GM23338 (cell line): ENCODE measurements around the gene SLC25A6. TPM values are rescaled to one million over a fixed set of nuclear protein-coding genes. Genes with fewer than 3 reads are reported as not detected.
"Not testable (repeated sequence)": the region's sequence is repeated elsewhere in the genome, so short reads cannot be mapped to it uniquely, and the experiment has no call there.

Experiments used
- ATAC-seq: fragments of 200-7000 bp; cut with Tn5 transposase; 3 replicates; pipeline ENCODE4 v1.9.1; 2020
- DNase-seq: peaks from one replicate; pipeline ENCODE4 v3.0.0-alpha.2; 2015; ENCODE audit warnings: low spot score
- H2AFZ ChIP-seq: fragments of 200-600 bp; sonication (generic); 2 replicates; pipeline ENCODE4 v1.8.0; 2016; ENCODE audit warnings: antibody characterized with exemption, mild to moderate bottlenecking, moderate library complexity
- H3F3A ChIP-seq: fragments of 200-600 bp; sonication (generic); replicated peaks from 2 replicates; pipeline ENCODE4 v1.8.0; 2017; ENCODE audit warnings: antibody characterized with exemption, mixed run types, low read depth
- H3K27ac ChIP-seq: fragments of 200-600 bp; sonication (generic); 2 replicates; pipeline ENCODE4 v1.6.1; 2016; ENCODE audit warnings: low read depth
- H3K27me3 ChIP-seq: fragments of 200-600 bp; sonication (generic); 2 replicates; pipeline ENCODE4 v1.8.0; 2016; ENCODE audit warnings: mild to moderate bottlenecking, mixed run types, moderate library complexity; ENCODE audit not compliant: insufficient read depth
- H3K36me3 ChIP-seq: fragments of 200-600 bp; sonication (generic); 2 replicates; pipeline ENCODE4 v1.8.0; 2016; ENCODE audit warnings: mild to moderate bottlenecking; ENCODE audit not compliant: insufficient read depth
- H3K4me1 ChIP-seq: fragments of 200-600 bp; sonication (generic); 2 replicates; pipeline ENCODE4 v1.8.0; 2016; ENCODE audit warnings: mild to moderate bottlenecking, moderate library complexity; ENCODE audit not compliant: insufficient read depth
- H3K4me2 ChIP-seq: fragments of 200-600 bp; sonication (generic); 2 replicates; pipeline ENCODE4 v1.7.1; 2017; ENCODE audit warnings: mixed run types
- H3K4me3 ChIP-seq: fragments of 200-600 bp; sonication (generic); 2 replicates; pipeline ENCODE4 v1.6.1; 2016; ENCODE audit warnings: mixed run types
- H3K79me2 ChIP-seq: fragments of 200-600 bp; sonication (generic); replicated peaks from 2 replicates; pipeline ENCODE4 v1.8.0; 2017; ENCODE audit warnings: mild to moderate bottlenecking; ENCODE audit not compliant: insufficient read depth
- H3K9me2 ChIP-seq: fragments of 200-600 bp; sonication (generic); 2 replicates; pipeline ENCODE4 v1.8.0; 2017; ENCODE audit not compliant: insufficient read depth
- H4K20me1 ChIP-seq: fragments of 200-600 bp; sonication (generic); replicated peaks from 2 replicates; pipeline ENCODE4 v1.8.0; 2017; ENCODE audit warnings: mild to moderate bottlenecking; ENCODE audit not compliant: insufficient read depth
- H3K27ac Mint-ChIP-seq: 2 replicates; pipeline ENCODE4 v1.8.0; 2020; ENCODE audit warnings: inconsistent platforms, mild to moderate bottlenecking, moderate library complexity, mixed read lengths
- H3K27me3 Mint-ChIP-seq: 3 replicates; pipeline ENCODE4 v1.8.0; 2022; ENCODE audit warnings: low read depth, mild to moderate bottlenecking, moderate library complexity, mixed read lengths, inconsistent platforms; ENCODE audit not compliant: insufficient read depth, poor library complexity
- H3K36me3 Mint-ChIP-seq: 3 replicates; pipeline ENCODE4 v1.8.0; 2021; ENCODE audit warnings: low read depth, mild to moderate bottlenecking, inconsistent platforms, moderate library complexity, mixed read lengths
- H3K4me1 Mint-ChIP-seq: 3 replicates; pipeline ENCODE4 v1.8.0; 2020; ENCODE audit warnings: mild to moderate bottlenecking, inconsistent platforms, mixed read lengths
- H3K4me3 Mint-ChIP-seq: 3 replicates; pipeline ENCODE4 v1.8.0; 2021; ENCODE audit warnings: moderate library complexity, mild to moderate bottlenecking, inconsistent platforms, mixed read lengths
- H3K9me3 Mint-ChIP-seq: 3 replicates; pipeline ENCODE4 v1.8.0; 2020; ENCODE audit warnings: moderate library complexity, mild to moderate bottlenecking, inconsistent platforms, mixed read lengths
- CREB1 ChIP-seq: fragments of 250-450 bp; sonication (Bioruptor Pico); IDR thresholded peaks from 2 replicates; pipeline ENCODE4 v1.5.0; 2020; ENCODE audit warnings: low read depth, mild to moderate bottlenecking, moderate library complexity
- CTCF ChIP-seq, 2 experiments: fragments of 200-600 bp in 1 of 2; sonication (generic) in 1 of 2; conservative IDR thresholded peaks; 2 replicates each; pipeline versions ENCODE4 v1.5.1 to v1.6.1; 2016 to 2017; ENCODE audit warnings: antibody characterized with exemption in 2 of 2, low read depth in 2 of 2, mild to moderate bottlenecking in 2 of 2, moderate library complexity in 1 of 2
- ETS1 ChIP-seq: IDR thresholded peaks from 2 replicates; pipeline ENCODE4 v1.6.1; 2016; ENCODE audit warnings: antibody characterized with exemption
- EZH2 ChIP-seq: fragments of 200-600 bp; sonication (generic); IDR thresholded peaks from one replicate; pipeline ENCODE4 v1.8.0; 2017; ENCODE audit warnings: antibody characterized with exemption, mild to moderate bottlenecking, low read depth; ENCODE audit not compliant: unreplicated experiment
- NANOG ChIP-seq: IDR thresholded peaks from 2 replicates; pipeline ENCODE4 v1.6.1; 2016; ENCODE audit warnings: antibody characterized with exemption, borderline replicate concordance
- POLR2AphosphoS5 ChIP-seq: IDR thresholded peaks from 2 replicates; pipeline ENCODE4 v1.6.1; 2016; ENCODE audit warnings: antibody characterized with exemption, low read depth
- REST ChIP-seq: IDR thresholded peaks from one replicate; pipeline ENCODE4 v1.6.1; 2018; ENCODE audit warnings: antibody characterized with exemption; ENCODE audit not compliant: unreplicated experiment
- STAT1 ChIP-seq: IDR thresholded peaks from one replicate; pipeline ENCODE4 v1.6.1; 2016; ENCODE audit warnings: antibody characterized with exemption; ENCODE audit not compliant: unreplicated experiment
- ZNF114 ChIP-seq: fragments of 250-450 bp; sonication (Bioruptor Pico); IDR thresholded peaks from 2 replicates; pipeline ENCODE4 v1.5.0; 2020; ENCODE audit warnings: mild to moderate bottlenecking, moderate library complexity
- ZNF331 ChIP-seq: fragments of 250-450 bp; sonication (Bioruptor Pico); IDR thresholded peaks from 2 replicates; pipeline ENCODE4 v1.5.0; 2020; ENCODE audit warnings: low read depth, mild to moderate bottlenecking, moderate library complexity
- polyA plus RNA-seq: library from polyadenylated mRNA; unstranded; fragments of >200 nt; fragmentation: Nextera tagmentation; extraction: Ambion mirVana; gene quantifications from 2 replicates; pipeline ENCODE4 v1.2.1, GENCODE V29; 2016
- total RNA-seq: library from RNA; depleted of rRNA; stranded (reverse); fragments of >200 nt; shearing (Covaris generic); gene quantifications from 2 replicates; pipeline ENCODE4 v1.2.3, GENCODE V29; 2014
- TF ChIP-seq, protein P1 (sequence below): fragments of 250-450 bp; sonication (Bioruptor Pico); IDR thresholded peaks from 2 replicates; pipeline ENCODE4 v1.5.0; 2020; ENCODE audit warnings: mild to moderate bottlenecking, moderate library complexity

The SLC25A6 gene
- total and polyA plus RNA-seq, 2 experiments from 2014 or later = 358 to 486 TPM

- Histone ChIP-seq H3K79me2 (no peaks in the 10 kb centered on the region), H3K4me3 (no peak overlapping the region), H3K4me1 (no peaks in the 10 kb centered on the region), H3K9me2 (peaks cover 25% of the 10 kb centered on the region), H3K27me3 (no peaks in the 10 kb centered on the region), H4K20me1 (0 out of 2 replicates have a peak, but pooled peaks cover 3% of the 10 kb centered on the region), H3K4me2 (no peak overlapping the region), H3F3A (0 out of 2 replicates have a peak, but pooled peaks cover 6% of the 10 kb centered on the region), H3K27ac (no peak overlapping the region), H3K36me3 (peaks cover 39% of the 10 kb centered on the region), H2AFZ (no peak overlapping the region)
- ATAC-seq (no peak), DNase-seq (no peak)
- no peaks in the 10 kb centered on the region for H3K9me3 Mint-ChIP-seq
- H3K27me3 Mint-ChIP-seq = no peaks in the 10 kb centered on the region
- peaks cover 14% of the 10 kb centered on the region for H3K36me3 Mint-ChIP-seq
- TF ChIP-seq ZNF114 (CRISPR knock-in tag) = no peak
- no peak for TF ChIP-seq REST
- TF ChIP-seq POLR2AphosphoS5 = no peak
- no peak for TF ChIP-seq CREB1
- no peak for TF ChIP-seq STAT1
- no peak for TF ChIP-seq EZH2
- no peak for TF ChIP-seq NANOG
- no peak for TF ChIP-seq CTCF (conservative IDR thresholded peaks at IDR 0.05; ENCODE audit: low read depth in 2 of 2)
- TF ChIP-seq, protein P1, sequence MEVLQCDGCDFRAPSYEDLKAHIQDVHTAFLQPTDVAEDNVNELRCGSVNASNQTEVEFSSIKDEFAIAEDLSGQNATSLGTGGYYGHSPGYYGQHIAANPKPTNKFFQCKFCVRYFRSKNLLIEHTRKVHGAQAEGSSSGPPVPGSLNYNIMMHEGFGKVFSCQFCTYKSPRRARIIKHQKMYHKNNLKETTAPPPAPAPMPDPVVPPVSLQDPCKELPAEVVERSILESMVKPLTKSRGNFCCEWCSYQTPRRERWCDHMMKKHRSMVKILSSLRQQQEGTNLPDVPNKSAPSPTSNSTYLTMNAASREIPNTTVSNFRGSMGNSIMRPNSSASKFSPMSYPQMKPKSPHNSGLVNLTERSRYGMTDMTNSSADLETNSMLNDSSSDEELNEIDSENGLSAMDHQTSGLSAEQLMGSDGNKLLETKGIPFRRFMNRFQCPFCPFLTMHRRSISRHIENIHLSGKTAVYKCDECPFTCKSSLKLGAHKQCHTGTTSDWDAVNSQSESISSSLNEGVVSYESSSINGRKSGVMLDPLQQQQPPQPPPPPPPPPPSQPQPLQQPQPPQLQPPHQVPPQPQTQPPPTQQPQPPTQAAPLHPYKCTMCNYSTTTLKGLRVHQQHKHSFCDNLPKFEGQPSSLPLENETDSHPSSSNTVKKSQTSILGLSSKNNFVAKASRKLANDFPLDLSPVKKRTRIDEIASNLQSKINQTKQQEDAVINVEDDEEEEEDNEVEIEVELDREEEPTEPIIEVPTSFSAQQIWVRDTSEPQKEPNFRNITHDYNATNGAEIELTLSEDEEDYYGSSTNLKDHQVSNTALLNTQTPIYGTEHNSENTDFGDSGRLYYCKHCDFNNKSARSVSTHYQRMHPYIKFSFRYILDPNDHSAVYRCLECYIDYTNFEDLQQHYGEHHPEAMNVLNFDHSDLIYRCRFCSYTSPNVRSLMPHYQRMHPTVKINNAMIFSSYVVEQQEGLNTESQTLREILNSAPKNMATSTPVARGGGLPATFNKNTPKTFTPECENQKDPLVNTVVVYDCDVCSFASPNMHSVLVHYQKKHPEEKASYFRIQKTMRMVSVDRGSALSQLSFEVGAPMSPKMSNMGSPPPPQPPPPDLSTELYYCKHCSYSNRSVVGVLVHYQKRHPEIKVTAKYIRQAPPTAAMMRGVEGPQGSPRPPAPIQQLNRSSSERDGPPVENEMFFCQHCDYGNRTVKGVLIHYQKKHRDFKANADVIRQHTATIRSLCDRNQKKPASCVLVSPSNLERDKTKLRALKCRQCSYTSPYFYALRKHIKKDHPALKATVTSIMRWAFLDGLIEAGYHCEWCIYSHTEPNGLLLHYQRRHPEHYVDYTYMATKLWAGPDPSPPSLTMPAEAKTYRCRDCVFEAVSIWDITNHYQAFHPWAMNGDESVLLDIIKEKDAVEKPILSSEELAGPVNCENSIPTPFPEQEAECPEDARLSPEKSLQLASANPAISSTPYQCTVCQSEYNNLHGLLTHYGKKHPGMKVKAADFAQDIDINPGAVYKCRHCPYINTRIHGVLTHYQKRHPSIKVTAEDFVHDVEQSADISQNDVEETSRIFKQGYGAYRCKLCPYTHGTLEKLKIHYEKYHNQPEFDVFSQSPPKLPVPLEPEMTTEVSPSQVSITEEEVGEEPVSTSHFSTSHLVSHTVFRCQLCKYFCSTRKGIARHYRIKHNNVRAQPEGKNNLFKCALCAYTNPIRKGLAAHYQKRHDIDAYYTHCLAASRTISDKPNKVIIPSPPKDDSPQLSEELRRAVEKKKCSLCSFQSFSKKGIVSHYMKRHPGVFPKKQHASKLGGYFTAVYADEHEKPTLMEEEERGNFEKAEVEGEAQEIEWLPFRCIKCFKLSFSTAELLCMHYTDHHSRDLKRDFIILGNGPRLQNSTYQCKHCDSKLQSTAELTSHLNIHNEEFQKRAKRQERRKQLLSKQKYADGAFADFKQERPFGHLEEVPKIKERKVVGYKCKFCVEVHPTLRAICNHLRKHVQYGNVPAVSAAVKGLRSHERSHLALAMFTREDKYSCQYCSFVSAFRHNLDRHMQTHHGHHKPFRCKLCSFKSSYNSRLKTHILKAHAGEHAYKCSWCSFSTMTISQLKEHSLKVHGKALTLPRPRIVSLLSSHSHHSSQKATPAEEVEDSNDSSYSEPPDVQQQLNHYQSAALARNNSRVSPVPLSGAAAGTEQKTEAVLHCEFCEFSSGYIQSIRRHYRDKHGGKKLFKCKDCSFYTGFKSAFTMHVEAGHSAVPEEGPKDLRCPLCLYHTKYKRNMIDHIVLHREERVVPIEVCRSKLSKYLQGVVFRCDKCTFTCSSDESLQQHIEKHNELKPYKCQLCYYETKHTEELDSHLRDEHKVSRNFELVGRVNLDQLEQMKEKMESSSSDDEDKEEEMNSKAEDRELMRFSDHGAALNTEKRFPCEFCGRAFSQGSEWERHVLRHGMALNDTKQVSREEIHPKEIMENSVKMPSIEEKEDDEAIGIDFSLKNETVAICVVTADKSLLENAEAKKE (CRISPR knock-in tag) = no peak
- no peak for TF ChIP-seq ZNF331
- TF ChIP-seq ETS1 = no peak
- no peak overlapping the region for H3K4me3 Mint-ChIP-seq
- H3K4me1 Mint-ChIP-seq = no peaks in the 10 kb centered on the region
- H3K27ac Mint-ChIP-seq = no peak overlapping the region
Observed at GRCh38 chrX:1407035-1407434, 15.1 kb upstream of the SLC25A6 start.

GRCh38 chrX:1405769-1406168, 13.9 kb upstream of the SLC25A6 start:
- H2AFZ ChIP-seq, ATAC-seq: not testable (repeated sequence)
- peaks cover 39% of the 10 kb centered on the region for H3K36me3 ChIP-seq

More at GRCh38 chrX:1405769-1406168, 13.9 kb upstream of the SLC25A6 start:
- not testable (repeated sequence) for H3K4me3 Mint-ChIP-seq, DNase-seq, H3K9me3 Mint-ChIP-seq, H3K27me3 ChIP-seq, H3K4me1 ChIP-seq, H3K4me1 Mint-ChIP-seq, H3K27ac Mint-ChIP-seq, H3K27me3 Mint-ChIP-seq, H3K79me2 ChIP-seq, H3K4me3 ChIP-seq, H3K27ac ChIP-seq, H3K4me2 ChIP-seq, H4K20me1 ChIP-seq
- H3K36me3 Mint-ChIP-seq = peaks cover 14% of the 10 kb centered on the region
- Histone ChIP-seq H3K9me2 (peaks cover 25% of the 10 kb centered on the region), H3F3A (0 out of 2 replicates have a peak, but pooled peaks cover 10% of the 10 kb centered on the region)
